HL-60/S4 treated with phorbol 12-myristate 13-acetate at 8.2 ng/mL for 4 days and 3 days (cell line): ENCODE data around the gene MORC1.
"Not testable (repeated sequence)": the region's sequence is repeated elsewhere in the genome, so short reads cannot be mapped to it uniquely, and the experiment has no call there.

ENCODE experiments used
- in situ Hi-C: fragments of 300-500 bp; cut with MboI; formaldehyde crosslinking; loops from 2 replicates; pipeline ENCODE4 v1.15.0; 2022; ENCODE audit warnings: low sequenced_read_pairs

MORC1 gene, protein sequence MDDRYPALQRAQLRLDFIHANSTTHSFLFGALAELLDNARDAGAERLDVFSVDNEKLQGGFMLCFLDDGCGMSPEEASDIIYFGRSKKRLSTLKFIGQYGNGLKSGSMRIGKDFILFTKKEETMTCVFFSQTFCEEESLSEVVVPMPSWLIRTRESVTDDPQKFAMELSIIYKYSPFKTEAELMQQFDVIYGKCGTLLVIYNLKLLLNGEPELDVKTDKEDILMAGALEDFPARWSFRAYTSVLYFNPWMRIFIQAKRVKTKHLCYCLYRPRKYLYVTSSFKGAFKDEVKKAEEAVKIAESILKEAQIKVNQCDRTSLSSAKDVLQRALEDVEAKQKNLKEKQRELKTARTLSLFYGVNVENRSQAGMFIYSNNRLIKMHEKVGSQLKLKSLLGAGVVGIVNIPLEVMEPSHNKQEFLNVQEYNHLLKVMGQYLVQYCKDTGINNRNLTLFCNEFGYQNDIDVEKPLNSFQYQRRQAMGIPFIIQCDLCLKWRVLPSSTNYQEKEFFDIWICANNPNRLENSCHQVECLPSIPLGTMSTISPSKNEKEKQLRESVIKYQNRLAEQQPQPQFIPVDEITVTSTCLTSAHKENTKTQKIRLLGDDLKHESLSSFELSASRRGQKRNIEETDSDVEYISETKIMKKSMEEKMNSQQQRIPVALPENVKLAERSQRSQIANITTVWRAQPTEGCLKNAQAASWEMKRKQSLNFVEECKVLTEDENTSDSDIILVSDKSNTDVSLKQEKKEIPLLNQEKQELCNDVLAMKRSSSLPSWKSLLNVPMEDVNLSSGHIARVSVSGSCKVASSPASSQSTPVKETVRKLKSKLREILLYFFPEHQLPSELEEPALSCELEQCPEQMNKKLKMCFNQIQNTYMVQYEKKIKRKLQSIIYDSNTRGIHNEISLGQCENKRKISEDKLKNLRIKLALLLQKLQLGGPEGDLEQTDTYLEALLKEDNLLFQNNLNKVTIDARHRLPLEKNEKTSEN

DNA sequence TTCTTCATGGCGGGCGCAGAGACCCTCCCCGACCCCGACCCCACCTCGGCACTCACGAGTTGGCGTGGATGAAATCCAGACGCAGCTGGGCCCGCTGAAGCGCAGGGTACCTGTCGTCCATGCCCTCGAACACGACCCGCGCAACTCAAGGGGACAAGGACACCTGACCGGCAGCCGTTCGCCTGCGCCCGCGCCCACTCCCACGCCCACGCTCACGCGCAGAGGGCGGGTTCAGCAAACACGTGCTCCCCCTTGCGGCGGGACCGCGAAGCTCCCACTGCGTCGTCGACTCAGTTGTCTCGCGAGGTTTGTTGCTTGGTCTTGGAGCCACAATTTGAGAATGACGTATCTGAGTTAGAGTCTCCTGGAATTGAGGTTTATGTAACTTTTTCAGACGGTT lies at the start of gene MORC1:
TSS of gene MORC1 (minus strand) at position 196 of the 400 bp plus-strand sequence. CDS start at position 121, 75 bp downstream.
- in situ Hi-C loops = no loop called here

DNA sequence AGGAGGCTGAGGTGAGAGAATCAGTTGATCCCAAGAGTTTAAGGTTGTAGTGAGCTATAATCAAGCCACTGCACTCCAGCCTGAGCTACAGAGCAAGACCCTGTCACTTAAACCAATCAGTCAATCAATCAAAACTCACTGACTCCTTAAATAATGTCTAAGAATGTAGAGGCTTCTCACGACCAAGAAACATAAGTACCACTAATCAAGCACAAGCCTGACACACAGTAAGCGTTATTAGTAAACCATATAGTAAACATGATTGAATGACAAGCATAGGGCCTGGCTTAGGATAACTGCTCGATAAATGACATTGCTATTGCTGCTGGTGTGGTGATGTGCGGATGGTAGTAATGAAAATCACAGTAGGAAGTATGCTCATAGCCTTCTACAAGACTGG lies 48.0 kb upstream of the MORC1 start:
- in situ Hi-C loops = no loop called here

DNA sequence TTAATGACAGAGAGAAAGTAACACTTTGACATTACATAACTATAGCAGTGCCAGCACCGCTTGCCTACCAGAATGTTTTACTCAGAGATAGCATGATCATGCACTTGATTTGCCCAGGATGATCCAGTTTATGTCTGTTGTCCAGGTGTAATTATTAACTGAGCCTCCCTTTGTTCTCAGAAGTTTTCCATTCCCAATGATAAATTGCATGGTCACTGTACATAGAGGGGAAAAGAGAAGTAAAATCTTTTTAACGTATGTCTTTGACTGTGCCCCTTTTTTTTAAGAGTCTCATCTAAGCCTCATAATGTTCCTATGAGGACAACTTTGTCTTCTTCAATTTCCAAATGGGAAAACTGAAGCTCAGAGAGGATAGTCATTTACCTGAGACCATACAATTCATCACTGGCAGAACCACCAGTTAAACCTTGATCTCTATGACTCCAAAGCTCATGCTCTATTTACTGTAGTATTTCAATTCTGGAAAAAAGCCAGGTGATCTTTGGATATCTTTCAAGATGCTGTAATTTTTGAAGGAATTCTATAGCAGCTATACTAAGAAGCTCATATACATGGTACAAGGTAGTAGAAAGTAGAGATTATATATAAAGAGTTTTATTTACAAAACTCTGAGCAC lies 43.7 kb upstream of the MORC1 start:
- in situ Hi-C loops = no loop called here

GRCh38 chr3:109155828-109156227 lies 37.9 kb upstream of the MORC1 start:
- in situ Hi-C loops = no loop called here

DNA sequence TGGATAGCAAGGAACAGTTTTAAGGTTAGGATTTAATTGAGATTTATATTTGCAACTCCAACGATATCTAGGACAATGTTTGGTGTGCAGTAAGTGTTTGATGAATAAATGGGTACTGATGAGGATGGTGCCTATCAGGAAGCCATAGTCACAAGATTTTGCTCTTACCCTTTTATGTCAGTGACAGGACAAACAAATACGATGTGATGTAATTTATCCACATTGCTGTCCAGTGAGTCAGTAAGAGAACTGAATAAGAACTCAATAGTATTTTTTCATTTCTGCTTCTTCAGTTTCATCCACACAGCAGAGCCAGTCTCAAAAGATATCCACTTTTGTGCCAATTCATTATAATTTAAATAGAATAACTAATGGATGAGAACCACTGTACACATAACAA lies 37.0 kb upstream of the MORC1 start:
- in situ Hi-C loops = no loop called here

GRCh38 chr3:109152320-109152719 lies 34.4 kb upstream of the MORC1 start:
- in situ Hi-C loops = no loop called here

DNA sequence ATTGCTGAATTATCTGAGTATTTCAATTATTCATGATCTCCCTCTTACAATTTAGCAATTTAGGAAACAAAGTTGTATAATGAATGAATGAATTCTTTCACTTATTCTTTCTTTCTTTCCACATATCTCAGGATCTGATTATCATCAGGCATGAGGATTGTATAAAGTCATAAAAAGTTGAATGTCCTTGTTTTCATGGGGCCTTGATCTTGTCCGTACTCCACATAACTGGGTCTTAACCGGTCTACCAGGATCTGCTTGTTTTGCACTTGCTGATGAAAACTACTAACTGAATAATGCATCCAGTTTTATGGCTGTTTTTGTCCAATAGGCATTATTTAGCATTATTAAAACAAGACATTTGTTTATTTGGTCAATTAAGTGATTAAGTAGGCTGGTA lies 31.1 kb upstream of the MORC1 start:
- in situ Hi-C loops = no loop called here

GRCh38 chr3:109143646-109144045 lies 25.7 kb upstream of the MORC1 start:
- in situ Hi-C loops = no loop called here

DNA sequence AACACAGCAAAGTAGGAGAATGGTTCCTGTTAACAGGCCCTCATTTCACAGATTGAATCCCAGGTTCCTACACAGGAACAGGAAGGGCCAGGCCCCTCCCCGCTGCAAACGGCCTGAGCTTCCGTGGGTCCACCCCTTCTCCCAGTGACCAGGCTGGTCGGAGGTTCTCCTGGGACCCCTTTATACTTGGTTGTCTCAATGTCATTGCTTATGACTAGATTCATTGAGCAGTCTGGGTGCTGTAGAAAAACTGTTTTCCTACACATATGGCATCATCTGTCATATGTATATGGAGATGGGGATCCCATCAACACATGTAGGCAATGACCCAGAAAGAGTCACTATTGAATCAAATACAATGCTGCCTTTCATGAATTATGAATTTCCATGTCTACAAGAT lies 22.4 kb upstream of the MORC1 start:
- in situ Hi-C loops = no loop called here

DNA sequence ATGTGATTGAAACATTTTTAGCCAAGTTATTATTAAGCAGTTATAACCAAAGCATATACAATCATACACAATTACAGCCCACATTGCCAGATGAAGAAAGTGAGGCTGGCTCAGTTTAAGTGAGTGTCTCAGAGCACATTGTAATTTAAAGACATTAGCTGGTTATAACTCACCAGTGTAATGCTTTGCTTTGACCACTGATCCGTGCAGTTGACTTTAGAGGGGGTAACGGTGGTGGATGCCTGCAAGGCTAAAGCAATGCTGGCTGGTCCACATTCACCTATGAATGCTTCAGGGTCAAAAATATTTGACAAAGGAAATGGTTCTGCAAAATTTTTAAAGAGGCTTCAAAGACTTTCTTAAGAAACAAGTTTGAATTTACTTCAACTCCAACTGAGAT lies 19.8 kb upstream of the MORC1 start:
- in situ Hi-C loops = no loop called here

DNA sequence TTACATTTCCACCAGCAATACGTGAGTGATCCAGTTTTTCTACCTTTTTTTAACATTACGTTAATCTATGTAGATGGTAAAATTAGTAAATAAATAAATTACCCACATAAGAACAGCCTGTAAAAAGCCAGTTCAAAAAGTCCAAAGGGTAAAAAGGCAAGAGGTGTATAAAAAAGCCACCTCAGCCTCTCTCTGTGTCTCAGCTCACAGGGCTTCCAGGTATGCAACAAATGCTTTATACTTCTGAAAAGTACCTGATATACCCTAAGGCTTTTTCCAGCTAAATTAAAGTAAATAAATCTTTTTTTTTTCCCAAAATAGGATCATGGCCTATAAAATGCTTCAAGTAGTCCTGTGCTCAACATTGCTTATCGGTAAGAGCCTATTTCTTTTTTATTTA lies 18.6 kb upstream of the MORC1 start, which contains the start of gene C3orf85:
TSS of gene C3orf85 (plus strand) at position 197 of the 400 bp plus-strand sequence. CDS start at position 326, 129 bp downstream.
- in situ Hi-C loops = no loop called here

DNA sequence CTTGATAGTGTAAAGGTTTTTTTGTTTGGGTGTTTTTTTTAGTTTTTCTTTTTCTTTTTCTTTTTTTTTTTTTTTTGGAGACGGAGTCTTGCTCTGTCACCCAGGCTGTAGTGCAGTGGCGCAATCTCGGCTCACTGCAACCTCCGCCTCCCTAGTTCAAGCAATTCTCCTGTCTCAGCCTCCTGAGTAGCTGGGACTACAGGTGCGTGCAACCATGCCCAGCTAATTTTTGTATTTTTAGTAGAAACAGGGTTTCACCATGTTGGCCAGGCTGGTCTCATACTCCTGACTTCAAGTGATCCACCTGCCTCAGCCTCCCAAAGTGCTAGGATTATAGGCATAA lies 15.5 kb upstream of the MORC1 start:
- in situ Hi-C loops = not testable (repeated sequence)

GRCh38 chr3:109132801-109133473 lies 15.0 kb upstream of the MORC1 start:
- in situ Hi-C loops = no loop called here

- in situ Hi-C loops = no loop called here
Measured at GRCh38 chr3:109131276-109131675, 13.3 kb upstream of the MORC1 start.

DNA sequence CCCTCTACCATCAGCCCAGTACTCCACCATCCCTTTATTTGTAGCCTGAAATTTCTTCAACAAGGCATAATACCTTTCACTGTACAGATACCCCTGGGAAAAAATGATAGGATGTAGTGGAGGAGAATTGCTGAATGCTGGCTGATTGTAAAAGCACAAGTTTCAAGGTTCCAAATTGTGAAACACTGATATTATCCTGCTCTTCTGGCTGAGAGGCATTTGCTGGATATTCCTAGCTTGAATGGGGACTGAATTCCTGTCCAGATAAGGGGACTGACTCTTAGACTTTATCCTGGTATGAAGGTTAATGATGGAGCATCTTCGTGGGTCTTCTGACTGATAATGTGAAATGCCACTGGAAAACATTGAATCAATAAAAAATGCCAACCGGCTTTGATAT lies 9.6 kb upstream of the MORC1 start:
- in situ Hi-C loops = no loop called here

- in situ Hi-C loops = no loop called here
Measured at GRCh38 chr3:109125902-109126301, 8.0 kb upstream of the MORC1 start.

- in situ Hi-C loops = no loop called here
Measured at GRCh38 chr3:109122690-109123089, 4.8 kb upstream of the MORC1 start.

DNA sequence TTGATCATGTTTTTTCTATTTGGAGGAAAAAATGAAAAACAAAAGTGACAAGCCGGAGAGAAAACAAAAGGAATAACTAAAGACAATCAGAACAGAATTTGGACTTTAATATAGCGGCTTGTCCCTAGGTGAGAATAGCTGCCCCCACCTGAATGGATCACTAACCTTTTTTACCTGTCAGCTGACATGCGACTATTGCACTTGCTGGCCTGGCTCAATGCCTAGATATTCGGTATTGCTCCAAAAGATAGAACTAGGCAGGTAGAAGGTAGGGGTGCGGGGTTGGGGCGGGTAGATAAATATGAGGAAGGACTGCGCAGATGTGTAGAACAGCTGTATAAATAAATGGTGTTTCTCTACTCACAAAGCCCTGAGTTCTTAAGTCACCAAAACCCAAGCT lies 650 bp upstream of the MORC1 start:
- in situ Hi-C loops = no loop called here

- in situ Hi-C loops = no loop called here
Measured at GRCh38 chr3:109116031-109116430, 1.9 kb downstream of the MORC1 start.

DNA sequence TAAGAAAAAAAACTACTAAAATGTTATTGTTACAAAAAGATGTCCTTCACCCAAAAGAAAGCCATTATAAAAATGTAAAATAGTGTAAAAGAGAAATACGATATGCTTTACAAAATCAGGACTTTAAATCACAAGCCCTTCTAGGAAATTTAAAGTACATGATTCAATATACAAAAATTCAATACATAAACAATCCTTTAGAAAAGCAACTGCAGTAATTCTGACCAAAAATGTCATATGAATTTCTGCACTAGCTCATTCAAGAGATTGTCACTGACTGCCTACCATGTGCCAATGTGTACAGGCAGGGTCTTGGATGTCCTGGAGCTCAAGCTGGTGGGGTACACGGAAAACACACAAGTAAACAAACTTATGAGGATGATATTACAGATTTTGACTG lies 2.5 kb downstream of the MORC1 start:
- in situ Hi-C loops = no loop called here

GRCh38 chr3:109114746-109115145 lies 3.2 kb downstream of the MORC1 start:
- in situ Hi-C loops = no loop called here
